ENCODE results near the gene PEMT.

DNA sequence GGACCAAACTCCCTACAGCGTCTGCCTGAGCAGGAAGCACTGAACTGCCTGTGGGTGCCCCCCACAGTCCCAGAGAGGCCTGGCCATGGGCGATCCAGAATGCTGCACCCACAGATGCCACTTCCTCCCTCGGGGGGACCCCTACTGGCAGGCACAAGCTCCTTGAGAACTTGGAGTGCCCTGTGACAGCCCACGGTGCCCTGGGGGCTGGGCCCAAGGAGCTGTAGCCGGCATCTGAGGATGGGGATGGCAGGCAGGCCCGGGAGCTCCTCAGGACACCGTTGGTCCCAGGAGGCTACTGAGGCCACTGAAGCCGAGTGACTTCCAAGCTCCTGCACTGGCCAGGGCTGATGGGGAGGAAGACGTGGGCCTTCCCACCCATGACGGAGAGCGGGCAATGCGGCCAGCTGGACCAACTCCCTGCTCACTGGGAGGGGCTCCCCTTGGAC, 80.2 kb downstream of the PEMT start:
- TF ChIP-seq, protein P1, sequence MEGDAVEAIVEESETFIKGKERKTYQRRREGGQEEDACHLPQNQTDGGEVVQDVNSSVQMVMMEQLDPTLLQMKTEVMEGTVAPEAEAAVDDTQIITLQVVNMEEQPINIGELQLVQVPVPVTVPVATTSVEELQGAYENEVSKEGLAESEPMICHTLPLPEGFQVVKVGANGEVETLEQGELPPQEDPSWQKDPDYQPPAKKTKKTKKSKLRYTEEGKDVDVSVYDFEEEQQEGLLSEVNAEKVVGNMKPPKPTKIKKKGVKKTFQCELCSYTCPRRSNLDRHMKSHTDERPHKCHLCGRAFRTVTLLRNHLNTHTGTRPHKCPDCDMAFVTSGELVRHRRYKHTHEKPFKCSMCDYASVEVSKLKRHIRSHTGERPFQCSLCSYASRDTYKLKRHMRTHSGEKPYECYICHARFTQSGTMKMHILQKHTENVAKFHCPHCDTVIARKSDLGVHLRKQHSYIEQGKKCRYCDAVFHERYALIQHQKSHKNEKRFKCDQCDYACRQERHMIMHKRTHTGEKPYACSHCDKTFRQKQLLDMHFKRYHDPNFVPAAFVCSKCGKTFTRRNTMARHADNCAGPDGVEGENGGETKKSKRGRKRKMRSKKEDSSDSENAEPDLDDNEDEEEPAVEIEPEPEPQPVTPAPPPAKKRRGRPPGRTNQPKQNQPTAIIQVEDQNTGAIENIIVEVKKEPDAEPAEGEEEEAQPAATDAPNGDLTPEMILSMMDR (IDR thresholded peaks at IDR 0.05) = no peak
- no peak for TF ChIP-seq POLR2A (IDR thresholded peaks at IDR 0.05)
